Measurements from ENCODE around the gene ADGRA1.

GRCh38 chr10:133114251-133114650 lies 26.5 kb downstream of the ADGRA1 start:
- TF ChIP-seq SNAI2 (CRISPR knock-in tag; IDR thresholded peaks at IDR 0.05), result no peak
- TF ChIP-seq ZNF565 (CRISPR knock-in tag; conservative IDR thresholded peaks at IDR 0.05; ENCODE audit: low read depth), result no peak
- no peak for TF ChIP-seq ZC3H10 (CRISPR knock-in tag; IDR thresholded peaks at IDR 0.05)
- no peak for TF ChIP-seq RARB (CRISPR knock-in tag; IDR thresholded peaks at IDR 0.05)
- no peak for TF ChIP-seq POU6F1 (CRISPR knock-in tag; IDR thresholded peaks at IDR 0.05; ENCODE audit: borderline replicate concordance, low read depth)
- TF ChIP-seq ZFP30 (CRISPR knock-in tag; IDR thresholded peaks at IDR 0.05), result no peak
- TF ChIP-seq PATZ1 (CRISPR knock-in tag; IDR thresholded peaks at IDR 0.05; ENCODE audit: borderline replicate concordance), result no peak
- TF ChIP-seq OSR1 (CRISPR knock-in tag; IDR thresholded peaks at IDR 0.05), result no peak
- TF ChIP-seq ZFP3 (CRISPR knock-in tag; IDR thresholded peaks at IDR 0.05), result no peak
- TF ChIP-seq ZNF8 (CRISPR knock-in tag; IDR thresholded peaks at IDR 0.05), result no peak
